Mammary epithelial cell (primary cell): ENCODE data around the gene KIF18A.

ENCODE experiments used
- EZH2 ChIP-seq: IDR thresholded peaks from 2 replicates; pipeline ENCODE4 v1.6.1; 2012; ENCODE audit warnings: low read length, inconsistent platforms, borderline replicate concordance
- TF ChIP-seq, protein P1 (sequence below), 2 donors: IDR thresholded peaks in 1 of 2; conservative IDR thresholded peaks in 1 of 2; 2 replicates each; pipeline ENCODE4 v1.5.1; 2011 to 2012; ENCODE audit warnings: inconsistent platforms in 2 of 2, low read length in 2 of 2, mild to moderate bottlenecking in 2 of 2, control low read depth in 1 of 2, low read depth in 1 of 2; ENCODE audit not compliant: insufficient read depth in 1 of 2; ENCODE audit errors: extremely low read depth in 1 of 2

- TF ChIP-seq, protein P1, sequence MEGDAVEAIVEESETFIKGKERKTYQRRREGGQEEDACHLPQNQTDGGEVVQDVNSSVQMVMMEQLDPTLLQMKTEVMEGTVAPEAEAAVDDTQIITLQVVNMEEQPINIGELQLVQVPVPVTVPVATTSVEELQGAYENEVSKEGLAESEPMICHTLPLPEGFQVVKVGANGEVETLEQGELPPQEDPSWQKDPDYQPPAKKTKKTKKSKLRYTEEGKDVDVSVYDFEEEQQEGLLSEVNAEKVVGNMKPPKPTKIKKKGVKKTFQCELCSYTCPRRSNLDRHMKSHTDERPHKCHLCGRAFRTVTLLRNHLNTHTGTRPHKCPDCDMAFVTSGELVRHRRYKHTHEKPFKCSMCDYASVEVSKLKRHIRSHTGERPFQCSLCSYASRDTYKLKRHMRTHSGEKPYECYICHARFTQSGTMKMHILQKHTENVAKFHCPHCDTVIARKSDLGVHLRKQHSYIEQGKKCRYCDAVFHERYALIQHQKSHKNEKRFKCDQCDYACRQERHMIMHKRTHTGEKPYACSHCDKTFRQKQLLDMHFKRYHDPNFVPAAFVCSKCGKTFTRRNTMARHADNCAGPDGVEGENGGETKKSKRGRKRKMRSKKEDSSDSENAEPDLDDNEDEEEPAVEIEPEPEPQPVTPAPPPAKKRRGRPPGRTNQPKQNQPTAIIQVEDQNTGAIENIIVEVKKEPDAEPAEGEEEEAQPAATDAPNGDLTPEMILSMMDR (conservative IDR thresholded peaks at IDR 0.05 in 1 of 2, IDR thresholded peaks at IDR 0.05 in 1 of 2; ENCODE audit: extremely low read depth in 1 of 2, insufficient read depth in 1 of 2, low read depth in 1 of 2, low read length in 2 of 2): no peak
- no peak for TF ChIP-seq EZH2
Observed at GRCh38 chr11:28114731-28115130, 6.8 kb upstream of the KIF18A start.
